Measurements from ENCODE around the gene SPOCK1.
"Not testable (repeated sequence)": the region's sequence is repeated elsewhere in the genome, so short reads cannot be mapped to it uniquely, and the experiment has no call there.

The SPOCK1 gene

DNA sequence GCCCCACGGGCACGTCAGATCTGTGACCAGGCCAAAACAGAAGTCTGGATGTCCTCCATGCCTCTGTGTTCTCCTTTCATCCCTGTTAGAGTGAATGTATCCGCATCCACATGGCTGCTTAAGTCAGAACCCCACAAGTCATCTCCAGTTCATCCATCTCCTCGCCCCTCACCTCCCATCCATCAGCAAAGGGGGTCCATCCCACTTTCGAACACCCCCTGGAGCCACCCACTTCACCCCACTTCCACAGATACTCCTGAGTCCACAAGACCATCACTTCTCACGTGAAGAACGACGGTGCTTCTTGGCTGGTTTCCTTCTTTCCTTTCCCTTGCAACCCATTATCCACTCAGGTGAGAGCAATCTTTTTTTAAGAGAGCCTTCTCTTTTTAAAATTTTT is 3.5 kb upstream of the SPOCK1 start:
- in situ Hi-C loops (cut with HindIII; ENCODE audit: low pct_unique_long_range_greater_than_20kb, low sequenced_read_pairs), result no loop called here
- no peak for DNase-seq (ENCODE audit: low read depth in 1 of 2, low spot score in 1 of 2)
- no peak for TF ChIP-seq JUND (IDR thresholded peaks at IDR 0.05; ENCODE audit: low read depth)

GRCh38 chr5:137501846-137502406 is 2.8 kb upstream of the SPOCK1 start:
- DNase-seq (ENCODE audit: low read depth in 1 of 2, low spot score in 1 of 2), result no peak
- in situ Hi-C loops (cut with HindIII; ENCODE audit: low pct_unique_long_range_greater_than_20kb, low sequenced_read_pairs), result no loop called here
- no peak for TF ChIP-seq JUND (IDR thresholded peaks at IDR 0.05; ENCODE audit: low read depth)

DNA sequence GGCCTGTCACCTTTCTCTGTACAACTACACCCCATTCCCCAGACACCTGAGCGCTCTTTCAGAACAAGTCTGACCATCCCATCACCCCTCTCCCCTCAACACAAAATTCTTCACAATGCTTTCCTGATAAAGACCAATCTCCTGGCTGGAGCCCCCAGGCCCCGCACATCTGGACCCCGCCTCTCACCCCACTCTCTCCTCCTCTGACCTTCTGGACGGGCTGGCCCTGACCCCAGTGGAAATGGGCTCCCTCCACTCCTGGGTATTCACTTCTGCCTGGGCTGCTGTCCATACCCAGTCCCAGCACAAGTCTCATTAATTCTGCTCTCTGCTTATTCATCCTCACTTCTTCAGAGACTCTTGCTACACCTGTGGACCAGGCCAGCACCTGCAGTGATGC is 2.1 kb upstream of the SPOCK1 start:
- DNase-seq (ENCODE audit: low read depth in 1 of 2, low spot score in 1 of 2), result no peak
- TF ChIP-seq JUND (IDR thresholded peaks at IDR 0.05; ENCODE audit: low read depth), result no peak
- in situ Hi-C loops (cut with HindIII; ENCODE audit: low pct_unique_long_range_greater_than_20kb, low sequenced_read_pairs), result no loop called here

- in situ Hi-C loops (cut with HindIII; ENCODE audit: low pct_unique_long_range_greater_than_20kb, low sequenced_read_pairs), result no loop called here
Observed at GRCh38 chr5:137500615-137501225, 1.6 kb upstream of the SPOCK1 start.

GRCh38 chr5:137499506-137499847 is 351 bp upstream of the SPOCK1 start:
- in situ Hi-C loops (cut with HindIII; ENCODE audit: low pct_unique_long_range_greater_than_20kb, low sequenced_read_pairs); DNase-seq (ENCODE audit: low read depth in 1 of 2, low spot score in 1 of 2): not testable (repeated sequence)

More at GRCh38 chr5:137500615-137501225, 1.6 kb upstream of the SPOCK1 start:
- no peak for TF ChIP-seq JUND (IDR thresholded peaks at IDR 0.05; ENCODE audit: low read depth)
- DNase-seq (ENCODE audit: low read depth in 1 of 2, low spot score in 1 of 2), result no peak

- in situ Hi-C loops (cut with HindIII; ENCODE audit: low pct_unique_long_range_greater_than_20kb, low sequenced_read_pairs), result no loop called here
- no peak for DNase-seq (ENCODE audit: low read depth in 1 of 2, low spot score in 1 of 2)
Observed at GRCh38 chr5:137498301-137498735, 808 bp downstream of the SPOCK1 start.

DNA sequence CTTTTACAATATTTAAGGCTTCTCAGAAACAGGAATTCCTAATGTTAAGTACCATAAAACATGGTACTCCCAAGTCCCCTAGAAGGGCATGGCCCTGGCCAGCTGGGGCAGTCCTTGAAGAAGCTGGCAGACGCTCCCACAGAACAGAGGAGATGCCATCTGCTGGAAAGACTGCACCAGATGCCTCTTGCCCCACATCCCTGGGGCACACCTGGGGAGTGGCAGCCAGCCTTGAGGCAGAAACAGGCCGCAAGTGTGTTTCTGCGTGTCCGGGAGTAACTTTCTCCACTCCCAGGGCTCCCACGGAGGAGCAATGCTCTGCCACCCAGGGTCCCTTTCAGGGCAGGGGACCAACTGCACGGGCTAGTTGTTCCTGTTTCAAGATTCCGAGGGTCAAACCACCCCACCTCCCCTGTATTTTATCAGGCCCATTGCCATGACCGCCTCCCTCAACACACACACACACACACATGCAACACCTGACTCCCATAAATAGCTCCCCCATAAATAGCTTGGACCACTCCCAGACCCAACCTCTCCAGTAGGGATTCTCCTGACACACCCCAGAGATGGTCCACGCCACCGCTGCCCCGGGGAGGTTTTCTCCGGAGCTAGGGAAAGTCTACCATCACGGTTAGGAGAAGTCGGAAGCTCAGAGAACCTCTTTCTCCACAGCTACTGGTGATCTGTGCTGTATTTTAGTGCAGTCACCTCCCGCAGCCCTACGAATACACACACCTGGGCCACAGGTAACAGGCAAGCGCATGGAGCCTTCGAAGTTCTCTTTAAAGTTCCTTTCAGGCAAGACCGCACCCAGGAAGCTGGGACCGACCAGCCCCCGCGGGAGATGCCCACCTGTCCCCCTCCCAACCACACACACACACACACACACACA is 1.5 kb downstream of the SPOCK1 start:
- peak in 1 of 2 experiments; percentile 19 for DNase-seq (ENCODE audit: low read depth in 1 of 2, low spot score in 1 of 2)
- in situ Hi-C loops (cut with HindIII; ENCODE audit: low pct_unique_long_range_greater_than_20kb, low sequenced_read_pairs), result no loop called here

More at GRCh38 chr5:137498301-137498735, 808 bp downstream of the SPOCK1 start:
- no peak for TF ChIP-seq JUND (IDR thresholded peaks at IDR 0.05; ENCODE audit: low read depth)

GRCh38 chr5:137496919-137497318 is 2.2 kb downstream of the SPOCK1 start:
- no peak for TF ChIP-seq JUND (IDR thresholded peaks at IDR 0.05; ENCODE audit: low read depth)
- DNase-seq (ENCODE audit: low read depth in 1 of 2, low spot score in 1 of 2), result no peak
- in situ Hi-C loops (cut with HindIII; ENCODE audit: low pct_unique_long_range_greater_than_20kb, low sequenced_read_pairs), result no loop called here

More for the DNA sequence above, 1.5 kb downstream of the SPOCK1 start:
- TF ChIP-seq JUND (IDR thresholded peaks at IDR 0.05; ENCODE audit: low read depth), result no peak

DNA sequence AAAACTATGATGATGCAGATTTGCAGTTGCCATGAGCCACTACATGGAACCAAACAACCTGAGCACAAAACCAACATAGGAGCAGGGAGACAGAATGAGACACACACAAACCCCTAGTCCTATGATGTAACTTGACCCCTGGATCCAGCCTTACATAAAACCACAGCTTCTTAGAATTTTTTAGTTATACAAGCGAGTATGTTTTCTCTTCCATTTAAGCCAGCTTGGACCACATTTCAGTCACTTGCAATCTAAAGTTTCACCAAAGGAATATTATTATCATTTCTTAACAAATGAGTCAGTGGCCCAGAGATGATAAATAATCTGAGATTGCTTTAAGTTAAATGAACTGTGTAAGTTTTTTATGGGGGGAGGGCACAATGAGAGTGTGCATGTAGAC is 6.8 kb downstream of the SPOCK1 start:
- TF ChIP-seq JUND (IDR thresholded peaks at IDR 0.05; ENCODE audit: low read depth), result no peak
- in situ Hi-C loops (cut with HindIII; ENCODE audit: low pct_unique_long_range_greater_than_20kb, low sequenced_read_pairs), result no loop called here
- DNase-seq (ENCODE audit: low read depth in 1 of 2, low spot score in 1 of 2), result no peak

GRCh38 chr5:137491121-137491520 is 8.0 kb downstream of the SPOCK1 start:
- TF ChIP-seq JUND (IDR thresholded peaks at IDR 0.05; ENCODE audit: low read depth), result no peak
- DNase-seq (ENCODE audit: low read depth in 1 of 2, low spot score in 1 of 2), result no peak
- in situ Hi-C loops (cut with HindIII; ENCODE audit: low pct_unique_long_range_greater_than_20kb, low sequenced_read_pairs), result no loop called here

DNA sequence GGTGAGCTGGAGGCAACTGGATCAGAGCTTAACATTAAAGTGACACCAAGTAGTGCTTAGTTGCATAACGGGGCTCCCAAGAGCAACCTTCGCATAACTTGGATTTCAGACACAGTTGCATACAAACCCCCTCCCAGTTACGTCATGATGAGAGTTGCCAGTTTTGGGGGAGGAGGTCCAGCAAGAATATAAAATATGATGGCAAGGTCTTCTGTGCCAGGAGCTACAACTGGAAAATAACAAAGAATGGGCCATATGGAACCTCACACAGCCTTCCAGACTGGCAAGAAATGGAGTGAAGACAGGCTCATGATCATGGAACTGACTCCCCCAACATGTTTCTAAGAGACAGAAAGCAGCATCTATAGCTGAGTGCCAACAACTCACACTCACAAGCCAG is 8.5 kb downstream of the SPOCK1 start:
- DNase-seq (ENCODE audit: low read depth in 1 of 2, low spot score in 1 of 2), result no peak
- in situ Hi-C loops (cut with HindIII; ENCODE audit: low pct_unique_long_range_greater_than_20kb, low sequenced_read_pairs), result no loop called here
- no peak for TF ChIP-seq JUND (IDR thresholded peaks at IDR 0.05; ENCODE audit: low read depth)

- in situ Hi-C loops (cut with HindIII; ENCODE audit: low pct_unique_long_range_greater_than_20kb, low sequenced_read_pairs), result no loop called here
- no peak for TF ChIP-seq JUND (IDR thresholded peaks at IDR 0.05; ENCODE audit: low read depth)
- no peak for DNase-seq (ENCODE audit: low read depth in 1 of 2, low spot score in 1 of 2)
Observed at GRCh38 chr5:137488974-137489373, 10.2 kb downstream of the SPOCK1 start.

GRCh38 chr5:137488516-137488915 is 10.6 kb downstream of the SPOCK1 start:
- no peak for TF ChIP-seq JUND (IDR thresholded peaks at IDR 0.05; ENCODE audit: low read depth)
- DNase-seq (ENCODE audit: low read depth in 1 of 2, low spot score in 1 of 2), result no peak
- in situ Hi-C loops (cut with HindIII; ENCODE audit: low pct_unique_long_range_greater_than_20kb, low sequenced_read_pairs), result no loop called here

Data from T47D (cell line).